Sigmoid colon (tissue), 4 donors: ENCODE data around the gene HK1.

Experiments
- CTCF ChIP-seq, 4 experiments: fragments of 450-650 bp in 3 of 4; fragments of 200-600 bp in 1 of 4; IDR thresholded peaks; one replicate each; pipeline ENCODE4 v1.5.1; 2016 to 2019; ENCODE audit warnings: antibody characterized with exemption in 4 of 4, mild to moderate bottlenecking in 3 of 4, moderate library complexity in 2 of 4
- EP300 ChIP-seq, 4 donors: sonication (generic); formaldehyde crosslinking; IDR thresholded peaks; one replicate each; pipeline ENCODE4 v1.6.1; 2017; ENCODE audit warnings: antibody characterized with exemption in 4 of 4
- POLR2A ChIP-seq, 2 donors: fragments of 450-650 bp; IDR thresholded peaks; one replicate each; pipeline ENCODE4 v1.6.1; 2016; ENCODE audit warnings: antibody characterized with exemption in 2 of 2, mild to moderate bottlenecking in 2 of 2, moderate library complexity in 2 of 2
- POLR2AphosphoS5 ChIP-seq, 4 donors: sonication (generic); formaldehyde crosslinking; IDR thresholded peaks; one replicate each; pipeline ENCODE4 v1.6.1; 2017; ENCODE audit warnings: antibody characterized with exemption in 4 of 4

GRCh38 chr10:69328380-69328735 is 50.1 kb downstream of the HK1 start:
- TF ChIP-seq POLR2A (IDR thresholded peaks at IDR 0.05): no peak
- TF ChIP-seq CTCF (IDR thresholded peaks at IDR 0.05): no peak
- no peak for TF ChIP-seq POLR2AphosphoS5 (IDR thresholded peaks at IDR 0.05)
- TF ChIP-seq EP300 (IDR thresholded peaks at IDR 0.05): no peak
